GM19023 (cell line): ENCODE data around the gene FBRSL1.

Source experiments
- ATAC-seq: cut with Tn5 transposase; IDR thresholded peaks from one replicate; pipeline ENCODE4 v1.9.1; 2021; ENCODE audit warnings: mild to moderate bottlenecking, moderate library complexity; ENCODE audit not compliant: unreplicated experiment

Gene FBRSL1

DNA sequence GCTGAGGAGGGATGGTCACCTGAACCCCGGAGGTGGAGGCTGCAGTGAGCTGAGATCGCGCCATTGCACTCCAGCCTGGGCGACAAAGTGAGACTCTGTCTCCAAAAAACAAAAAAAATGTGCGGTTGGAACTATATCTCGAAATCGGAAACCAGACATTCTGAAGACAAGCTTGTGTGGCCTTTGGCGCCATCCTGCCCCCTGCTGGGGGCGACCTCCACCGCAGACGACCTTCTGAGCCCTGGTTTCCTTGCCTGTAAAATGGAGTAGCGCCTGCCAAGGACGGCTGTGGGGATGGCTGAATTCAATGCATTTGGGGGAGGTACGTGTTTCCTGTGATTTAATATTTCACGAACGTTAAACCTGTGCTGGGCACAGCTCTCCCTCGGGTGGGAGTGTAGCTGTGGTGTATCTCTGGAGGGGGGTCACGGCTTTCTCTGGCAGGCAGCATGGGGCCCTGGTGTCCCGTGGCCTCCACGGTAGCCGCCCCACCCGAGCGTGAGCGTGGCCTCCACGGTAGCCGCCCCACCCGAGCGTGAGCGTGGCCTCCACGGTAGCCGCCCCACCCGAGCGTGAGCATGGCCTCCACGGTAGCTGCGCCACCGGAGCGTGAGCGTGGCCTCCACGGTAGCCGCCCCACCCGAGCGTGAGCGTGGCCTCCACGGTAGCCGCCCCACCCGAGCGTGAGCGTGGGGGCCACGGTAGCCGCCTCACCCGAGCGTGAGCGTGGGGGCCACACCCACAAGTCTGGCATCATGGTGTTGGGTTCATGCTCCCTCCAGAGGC lies 65.1 kb downstream of the FBRSL1 start:
- no peak for ATAC-seq

DNA sequence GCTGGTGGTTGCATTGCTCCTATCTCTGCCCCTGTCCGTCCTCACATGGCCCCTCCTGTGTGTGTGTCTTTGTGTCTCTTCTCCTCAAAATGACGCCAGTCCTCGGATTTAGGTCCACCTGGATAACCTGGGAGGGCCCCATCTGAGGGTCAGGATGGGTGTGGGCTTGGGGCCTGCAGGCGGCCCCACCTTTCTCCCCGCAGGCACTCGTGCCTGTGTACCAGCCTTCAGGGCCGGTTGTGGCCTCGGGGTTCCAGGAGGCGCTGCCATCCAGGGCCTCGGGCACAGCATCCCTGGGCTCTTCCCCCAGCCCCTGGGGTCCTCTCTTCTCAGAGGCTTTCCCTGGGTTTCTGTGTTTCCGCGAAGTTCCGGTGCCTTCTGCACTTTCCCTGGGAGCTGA lies 65.7 kb downstream of the FBRSL1 start:
- ATAC-seq = no peak

- no peak for ATAC-seq
Measured at GRCh38 chr12:132556216-132556615, 66.3 kb downstream of the FBRSL1 start.

- no peak for ATAC-seq
Measured at GRCh38 chr12:132556801-132557200, 66.8 kb downstream of the FBRSL1 start.

- no peak for ATAC-seq
Measured at GRCh38 chr12:132557291-132558015, 67.5 kb downstream of the FBRSL1 start.

GRCh38 chr12:132558042-132558856 lies 68.3 kb downstream of the FBRSL1 start:
- ATAC-seq = no peak

- ATAC-seq = no peak
Measured at GRCh38 chr12:132558861-132559623, 69.1 kb downstream of the FBRSL1 start.

GRCh38 chr12:132559652-132560363 lies 69.9 kb downstream of the FBRSL1 start:
- ATAC-seq = no peak

DNA sequence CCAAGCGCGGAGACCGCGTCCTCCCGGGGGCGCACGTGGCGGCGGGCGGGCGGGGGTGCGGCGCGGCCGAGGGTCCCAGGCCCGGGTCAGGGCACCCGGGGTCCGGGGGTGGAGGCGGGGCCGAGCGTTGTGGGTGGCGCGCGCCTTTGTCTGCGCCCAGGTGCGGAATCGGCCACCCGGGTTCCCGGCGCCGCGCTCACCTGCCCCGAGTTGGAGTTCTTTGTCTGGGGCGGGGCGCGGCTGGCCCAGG lies 70.3 kb downstream of the FBRSL1 start:
- ATAC-seq = no peak

GRCh38 chr12:132560614-132561426 lies 70.9 kb downstream of the FBRSL1 start:
- ATAC-seq = no peak
